Sigmoid colon (tissue), 7 donors: ENCODE data around the gene GMIP. TPM values are rescaled to one million over a fixed set of nuclear protein-coding genes. Genes with fewer than 3 reads are reported as not detected.

ENCODE experiments used
- DNase-seq: peaks from one replicate; pipeline ENCODE4 v3.0.0-alpha.2; 2019
- H3K27ac ChIP-seq, 4 donors: fragments of 200-600 bp; sonication (generic); one replicate each; pipeline ENCODE4 v1.5.1; 2016 to 2019; ENCODE audit warnings: mild to moderate bottlenecking in 1 of 4
- H3K27me3 ChIP-seq, 3 donors: fragments of 200-600 bp; sonication (generic); one replicate each; pipeline ENCODE4 v1.5.1; 2019; ENCODE audit warnings: mild to moderate bottlenecking in 1 of 3
- H3K36me3 ChIP-seq, 4 donors: fragments of 200-600 bp; sonication (generic); one replicate each; pipeline ENCODE4 v1.5.1; 2016 to 2019
- H3K4me1 ChIP-seq, 4 donors: fragments of 200-600 bp; sonication (generic); one replicate each; pipeline ENCODE4 v1.5.1; 2017 to 2019
- H3K4me3 ChIP-seq, 4 donors: fragments of 200-600 bp; sonication (generic); one replicate each; pipeline ENCODE4 v1.5.1; 2017 to 2019; ENCODE audit warnings: mild to moderate bottlenecking in 2 of 4, moderate library complexity in 1 of 4
- H3K9me3 ChIP-seq, 4 donors: fragments of 200-600 bp in 3 of 4; sonication (generic) in 3 of 4; one replicate each; pipeline versions ENCODE4 v1.5.1 to v1.6.1; 2013 to 2019
- EP300 ChIP-seq, 4 donors: sonication (generic); formaldehyde crosslinking; IDR thresholded peaks; one replicate each; pipeline ENCODE4 v1.6.1; 2017; ENCODE audit warnings: antibody characterized with exemption in 4 of 4
- POLR2A ChIP-seq, 2 donors: fragments of 450-650 bp; IDR thresholded peaks; one replicate each; pipeline ENCODE4 v1.6.1; 2016; ENCODE audit warnings: antibody characterized with exemption in 2 of 2, mild to moderate bottlenecking in 2 of 2, moderate library complexity in 2 of 2
- POLR2AphosphoS5 ChIP-seq, 4 donors: sonication (generic); formaldehyde crosslinking; IDR thresholded peaks; one replicate each; pipeline ENCODE4 v1.6.1; 2017; ENCODE audit warnings: antibody characterized with exemption in 4 of 4
- WGBS, 2 donors: extraction: QIAGEN DNeasy Blood & Tissue Kit; methylation state at CpG; one replicate each; pipeline ENCODE4 v1.1.7; 2013; 5-methylcytosine and 5-hydroxymethylcytosine counted together
- intact Hi-C: fragments of 100-400 bp; cut with DNase I; formaldehyde crosslinking; loops from one replicate; pipeline ENCODE4 v1.15.1; 2023
- polyA plus RNA-seq, 3 donors: library from polyadenylated mRNA; stranded (reverse); fragments of 200-250 nt; gene quantifications; one replicate each; pipeline ENCODE4 v1.2.3, GENCODE V29; 2013
- total RNA-seq, 4 donors: library from RNA; depleted of rRNA; stranded (reverse); fragments of >200 nt; gene quantifications; one replicate each; pipeline ENCODE4 v1.1.0, GENCODE V29; 2016
- TF ChIP-seq, protein P1 (sequence below), 4 experiments: fragments of 450-650 bp in 3 of 4; fragments of 200-600 bp in 1 of 4; IDR thresholded peaks; one replicate each; pipeline ENCODE4 v1.5.1; 2016 to 2019; ENCODE audit warnings: antibody characterized with exemption in 4 of 4, mild to moderate bottlenecking in 3 of 4, moderate library complexity in 2 of 4
- donor health status: healthy with polysubstance abuse.
- donor health status: Bipolar disorder and iron deficiency.
- donor health status: healthy.

The GMIP gene
- total and polyA plus RNA-seq, 7 donors = 5.0 to 37.0 (median 9.1) TPM

DNA sequence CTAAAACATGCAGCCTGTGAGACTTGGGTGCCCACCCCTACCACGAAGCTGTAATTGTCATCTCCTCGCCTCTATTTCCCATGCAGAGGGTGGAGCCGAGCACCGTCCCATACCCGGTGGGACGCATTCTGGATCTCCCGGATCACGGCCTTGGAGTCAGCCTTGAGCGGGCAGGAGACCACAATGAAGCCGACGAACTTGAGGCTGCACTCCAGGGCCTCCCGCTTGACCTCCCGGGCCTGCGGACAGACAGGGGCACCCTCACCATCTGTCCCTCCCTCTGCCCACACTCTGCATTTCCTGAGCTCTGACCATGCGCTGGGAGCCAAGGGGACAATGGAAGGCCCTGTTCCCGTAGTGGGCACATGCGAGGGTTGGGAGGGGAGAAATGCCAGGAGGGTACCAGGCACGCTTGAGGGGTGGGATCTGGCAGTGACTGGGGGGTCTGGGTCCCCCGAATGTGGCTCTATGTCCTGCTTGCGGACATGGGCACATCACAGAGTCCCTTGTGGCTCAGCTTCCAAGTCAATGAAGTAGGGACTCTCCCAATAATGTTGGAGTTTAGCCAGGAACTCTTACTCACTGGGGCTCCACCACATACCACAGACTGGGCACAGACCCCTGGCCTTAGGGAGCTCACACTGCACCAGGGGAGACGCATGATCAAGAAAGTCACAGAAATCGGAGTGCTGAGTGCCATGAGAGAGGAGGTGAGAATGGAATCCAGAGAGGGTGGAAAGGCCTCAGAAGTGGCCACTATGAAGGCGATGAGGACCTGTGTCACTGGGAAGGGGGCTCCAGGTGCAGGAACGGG, 9.2 kb upstream of the GMIP start:
- Histone ChIP-seq H3K36me3 (peaks cover 63 to 99% (median 90%) of the 10 kb centered on the region in 4 donors), H3K4me3 (no peak overlapping the region), H3K4me1 (no peaks in the 10 kb centered on the region), H3K27me3 (no peaks in the 10 kb centered on the region), H3K27ac (no peak overlapping the region), H3K9me3 (no peaks in the 10 kb centered on the region)
- intact Hi-C loops = no loop called here
- DNase-seq = no peak
- WGBS, 2 donors = 96% methylated on average over 24 of the region's 24 CpGs
- no peak for TF ChIP-seq EP300 (IDR thresholded peaks at IDR 0.05)

DNA sequence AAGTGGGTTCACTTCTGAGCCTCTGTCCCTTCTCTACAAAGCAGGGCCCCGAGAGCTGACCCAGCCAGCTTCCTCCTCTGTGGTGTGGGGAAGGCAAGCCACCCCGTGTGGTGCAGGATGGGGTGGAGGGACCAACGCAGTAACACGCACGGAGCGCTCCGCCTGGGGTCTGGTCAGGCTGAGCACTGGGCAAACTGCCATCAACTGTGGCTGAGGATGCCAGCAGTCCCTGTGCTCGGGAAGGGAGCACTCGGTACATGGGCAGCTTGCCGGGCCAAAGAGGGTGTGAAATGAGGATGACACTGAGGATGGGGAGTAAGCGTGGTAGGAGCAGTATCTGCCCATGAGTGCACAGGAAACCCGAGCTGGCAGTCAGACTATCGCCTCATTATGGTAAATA, 7.6 kb upstream of the GMIP start:
- 82 to 90% methylated on average over 13 of the region's 13 CpGs for whole genome bisulfite sequencing, 2 donors
- no peaks in the 10 kb centered on the region for H3K27me3 ChIP-seq
- H3K9me3 ChIP-seq = no peaks in the 10 kb centered on the region
- no peaks in the 10 kb centered on the region for H3K4me1 ChIP-seq
- no peak overlapping the region for H3K27ac ChIP-seq
- peaks cover 64 to 99% (median 89%) of the 10 kb centered on the region in 4 donors for H3K36me3 ChIP-seq
- no peak for DNase-seq
- no peak for TF ChIP-seq POLR2A (IDR thresholded peaks at IDR 0.05)
- no peak for TF ChIP-seq EP300 (IDR thresholded peaks at IDR 0.05)
- TF ChIP-seq, protein P1, sequence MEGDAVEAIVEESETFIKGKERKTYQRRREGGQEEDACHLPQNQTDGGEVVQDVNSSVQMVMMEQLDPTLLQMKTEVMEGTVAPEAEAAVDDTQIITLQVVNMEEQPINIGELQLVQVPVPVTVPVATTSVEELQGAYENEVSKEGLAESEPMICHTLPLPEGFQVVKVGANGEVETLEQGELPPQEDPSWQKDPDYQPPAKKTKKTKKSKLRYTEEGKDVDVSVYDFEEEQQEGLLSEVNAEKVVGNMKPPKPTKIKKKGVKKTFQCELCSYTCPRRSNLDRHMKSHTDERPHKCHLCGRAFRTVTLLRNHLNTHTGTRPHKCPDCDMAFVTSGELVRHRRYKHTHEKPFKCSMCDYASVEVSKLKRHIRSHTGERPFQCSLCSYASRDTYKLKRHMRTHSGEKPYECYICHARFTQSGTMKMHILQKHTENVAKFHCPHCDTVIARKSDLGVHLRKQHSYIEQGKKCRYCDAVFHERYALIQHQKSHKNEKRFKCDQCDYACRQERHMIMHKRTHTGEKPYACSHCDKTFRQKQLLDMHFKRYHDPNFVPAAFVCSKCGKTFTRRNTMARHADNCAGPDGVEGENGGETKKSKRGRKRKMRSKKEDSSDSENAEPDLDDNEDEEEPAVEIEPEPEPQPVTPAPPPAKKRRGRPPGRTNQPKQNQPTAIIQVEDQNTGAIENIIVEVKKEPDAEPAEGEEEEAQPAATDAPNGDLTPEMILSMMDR (IDR thresholded peaks at IDR 0.05) = no peak
- no peak for TF ChIP-seq POLR2AphosphoS5 (IDR thresholded peaks at IDR 0.05)
- no peak overlapping the region for H3K4me3 ChIP-seq
- intact Hi-C loops = no loop called here

- H3K9me3 ChIP-seq = no peaks in the 10 kb centered on the region
- H3K27ac ChIP-seq = no peak overlapping the region
- H3K36me3 ChIP-seq = peaks cover 62 to 99% (median 86%) of the 10 kb centered on the region in 4 donors
- no peaks in the 10 kb centered on the region for H3K4me1 ChIP-seq
- H3K4me3 ChIP-seq = no peak overlapping the region
- TF ChIP-seq POLR2AphosphoS5 (IDR thresholded peaks at IDR 0.05) (no peak), POLR2A (IDR thresholded peaks at IDR 0.05) (no peak), EP300 (IDR thresholded peaks at IDR 0.05) (no peak)
- TF ChIP-seq, protein P1 (IDR thresholded peaks at IDR 0.05) = no peak
- intact Hi-C loops = no loop called here
- H3K27me3 ChIP-seq = no peaks in the 10 kb centered on the region
- no peak for DNase-seq
- WGBS, 2 donors = 91 to 95% methylated on average over 9 of the region's 9 CpGs
These were observed 6.9 kb upstream of the GMIP start for GRCh38 chr19:19650331-19650730.

DNA sequence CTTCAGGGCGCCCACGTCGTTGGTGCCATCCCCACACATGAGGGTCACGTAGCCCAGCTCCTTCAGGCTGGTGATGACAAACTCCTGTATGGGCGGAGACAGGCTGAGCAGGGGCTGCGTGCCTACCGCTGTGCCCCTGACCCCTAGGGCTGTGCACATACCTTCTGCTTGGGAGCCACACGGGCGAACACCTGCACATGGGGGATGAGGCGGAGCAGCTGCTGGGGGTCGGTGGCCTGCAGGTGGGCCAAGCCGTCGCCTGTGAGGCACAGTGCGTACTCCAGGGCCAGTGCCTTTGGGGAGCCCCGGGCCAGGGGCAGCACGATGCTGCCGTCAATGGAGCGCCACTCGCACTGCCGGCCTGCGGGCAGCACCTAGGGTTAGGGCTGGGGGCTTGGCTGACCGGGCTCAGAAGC, 6.1 kb upstream of the GMIP start:
- no peak for DNase-seq
- TF ChIP-seq POLR2AphosphoS5 (IDR thresholded peaks at IDR 0.05) = no peak
- no peak for TF ChIP-seq EP300 (IDR thresholded peaks at IDR 0.05)
- TF ChIP-seq, protein P1 (IDR thresholded peaks at IDR 0.05) = no peak
- TF ChIP-seq POLR2A (IDR thresholded peaks at IDR 0.05) = no peak
- H3K27me3 ChIP-seq = no peaks in the 10 kb centered on the region
- no peaks in the 10 kb centered on the region for H3K4me1 ChIP-seq
- H3K4me3 ChIP-seq = no peak overlapping the region
- 95 to 96% methylated on average over 22 of the region's 22 CpGs for WGBS, 2 donors
- intact Hi-C loops = no loop called here
- no peaks in the 10 kb centered on the region for H3K9me3 ChIP-seq
- H3K27ac ChIP-seq = no peak overlapping the region
- H3K36me3 ChIP-seq = peaks cover 57 to 99% (median 79%) of the 10 kb centered on the region in 4 donors

DNA sequence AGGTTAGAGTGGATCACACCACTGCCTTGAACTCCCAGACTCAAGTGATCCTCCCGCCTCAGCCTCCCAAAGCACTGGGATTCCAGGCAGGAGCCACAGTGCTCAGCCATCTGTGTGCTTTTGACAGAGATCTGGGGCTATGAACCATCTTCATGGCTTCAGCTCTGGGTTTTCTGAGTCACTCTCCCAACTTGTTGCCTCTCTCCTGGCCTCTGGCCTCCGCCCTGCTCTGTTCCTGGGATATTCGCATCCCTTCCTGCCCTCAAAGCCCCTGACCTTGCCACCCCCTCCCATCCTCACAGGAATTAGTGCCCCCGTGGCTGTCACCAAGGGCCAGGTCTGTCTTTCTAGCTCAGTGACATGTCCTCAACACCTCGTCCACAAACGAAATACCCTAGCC, 5.7 kb upstream of the GMIP start:
- peaks cover 53 to 95% (median 75%) of the 10 kb centered on the region in 4 donors for H3K36me3 ChIP-seq

More for the DNA sequence above, 5.7 kb upstream of the GMIP start:
- 91 to 93% methylated on average over 6 of the region's 6 CpGs for WGBS, 2 donors
- Histone ChIP-seq H3K9me3 (no peaks in the 10 kb centered on the region), H3K4me1 (no peaks in the 10 kb centered on the region), H3K27ac (no peak overlapping the region), H3K4me3 (no peak overlapping the region), H3K27me3 (no peaks in the 10 kb centered on the region)
- DNase-seq = no peak
- no peak for TF ChIP-seq EP300 (IDR thresholded peaks at IDR 0.05)
- TF ChIP-seq, protein P1 (IDR thresholded peaks at IDR 0.05) = no peak
- TF ChIP-seq POLR2AphosphoS5 (IDR thresholded peaks at IDR 0.05) = no peak
- no peak for TF ChIP-seq POLR2A (IDR thresholded peaks at IDR 0.05)
- intact Hi-C loops = no loop called here
